HS-27A (cell line): ENCODE measurements around the gene RFXAP.

ENCODE experiments used
- DNase-seq: peaks from one replicate; pipeline ENCODE4 v3.0.0-alpha.2; 2012; ENCODE audit warnings: low read depth, missing footprints

Gene RFXAP

GRCh38 chr13:36870050-36870692 is 51.1 kb downstream of the RFXAP start:
- no peak for DNase-seq

GRCh38 chr13:36872621-36873020 is 53.6 kb downstream of the RFXAP start:
- no peak for DNase-seq

GRCh38 chr13:36875431-36875830 is 56.4 kb downstream of the RFXAP start:
- no peak for DNase-seq

- DNase-seq = no peak
Measured at GRCh38 chr13:36875961-36876360, 56.9 kb downstream of the RFXAP start.
